A549 (cell line): Measurements from ENCODE around the gene SPDYE4.

Experiments used
- CEBPB ChIP-seq, 2 experiments: fragments of >200 bp in 1 of 2; sonication (Bioruptor Twin) in 1 of 2; formaldehyde crosslinking in 1 of 2; IDR thresholded peaks; 2 replicates each; pipeline ENCODE4 v1.6.1; 2012 to 2016
- CTCF ChIP-seq: fragments of >200 bp; sonication (Bioruptor Twin); formaldehyde crosslinking; IDR thresholded peaks from 3 replicates; pipeline ENCODE4 v1.5.1; 2016
- EP300 ChIP-seq, 2 experiments: fragments of >200 bp; sonication (Bioruptor Twin); formaldehyde crosslinking; IDR thresholded peaks; 2 replicates in 1 of 2; 3 replicates in 1 of 2; pipeline ENCODE4 v1.6.1; 2016 to 2017
- MAFK ChIP-seq: fragments of 450-650 bp; IDR thresholded peaks from 2 replicates; pipeline ENCODE4 v1.6.1; 2014; ENCODE audit not compliant: partially characterized antibody
- MAZ ChIP-seq: fragments of 150-350 bp; IDR thresholded peaks from 2 replicates; pipeline ENCODE4 v1.6.1; 2014; ENCODE audit warnings: antibody characterized with exemption, low read depth, low read length, borderline replicate concordance
- POLR2AphosphoS2 ChIP-seq: conservative IDR thresholded peaks from 2 replicates; pipeline ENCODE4 v1.6.1; 2012; ENCODE audit warnings: low read length, improper control_type of control experiment, inconsistent platforms
- RCOR1 ChIP-seq: fragments of 150-350 bp; IDR thresholded peaks from 2 replicates; pipeline ENCODE4 v1.6.1; 2014; ENCODE audit warnings: antibody characterized with exemption, low read length, low read depth
- RFX5 ChIP-seq: fragments of 450-650 bp; IDR thresholded peaks from 2 replicates; pipeline ENCODE4 v1.7.1; 2014; ENCODE audit warnings: antibody characterized with exemption, mild to moderate bottlenecking, moderate library complexity
- TP53 ChIP-seq: fragments of 250-450 bp; sonication (Bioruptor Pico); IDR thresholded peaks from 2 replicates; pipeline ENCODE4 v1.5.0; 2021; ENCODE audit warnings: mild to moderate bottlenecking, moderate library complexity

DNA sequence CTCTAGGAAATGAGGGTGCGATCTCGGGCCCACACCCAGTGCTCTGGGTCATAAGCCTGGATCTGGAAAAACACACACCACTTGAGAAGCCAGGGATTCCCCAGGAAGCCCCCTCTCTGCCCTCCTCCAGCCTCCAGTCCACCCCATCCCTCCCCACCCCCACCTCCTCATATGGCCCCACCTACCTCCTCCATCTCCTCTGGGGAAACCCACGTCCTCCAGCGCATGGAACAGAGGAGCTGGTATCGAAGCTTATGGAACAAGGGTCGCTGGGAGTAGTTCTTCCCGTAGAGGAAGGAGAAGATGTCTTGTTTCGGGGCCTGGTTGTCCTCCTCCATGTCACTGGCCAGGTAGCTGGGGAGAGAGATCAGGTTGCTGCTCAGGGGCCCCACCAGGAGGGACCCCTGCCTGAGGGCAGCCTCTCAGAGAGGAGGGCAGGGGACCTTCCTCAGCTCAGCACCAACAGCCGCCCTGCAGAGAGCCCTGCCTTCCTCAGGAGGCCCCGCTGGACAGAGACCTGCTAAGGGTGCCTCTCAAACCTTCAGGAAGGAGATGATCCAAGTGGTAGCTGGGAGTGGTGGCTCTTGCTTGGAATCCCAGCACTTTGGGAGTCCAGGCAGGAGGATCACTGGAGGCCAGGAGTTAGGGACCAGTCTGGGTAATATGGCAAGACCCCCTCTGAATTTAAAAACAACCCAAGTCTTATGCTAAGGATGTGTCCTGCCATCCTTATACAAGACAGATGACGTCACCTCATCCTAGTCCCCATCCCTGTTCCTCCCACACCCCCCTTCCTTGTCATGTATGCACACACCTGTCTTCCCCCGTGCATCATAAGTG lies 5.0 kb downstream of the SPDYE4 start:
- TF ChIP-seq CEBPB (IDR thresholded peaks at IDR 0.05) = no peak
- TF ChIP-seq POLR2AphosphoS2 = no peak
- no peak for TF ChIP-seq RCOR1
- TF ChIP-seq RFX5 = no peak
- TF ChIP-seq TP53 = no peak
- TF ChIP-seq MAFK = no peak
- TF ChIP-seq MAZ = no peak
- no peak for TF ChIP-seq CTCF
- TF ChIP-seq EP300 (IDR thresholded peaks at IDR 0.05) = no peak
